ENCODE results near the gene ADAM19. TPM values are rescaled to one million over a fixed set of nuclear protein-coding genes. Genes with fewer than 3 reads are reported as not detected.
A peak's percentile ranks its signal among the peaks of the same experiment; 100 is the strongest.

The ADAM19 gene
- total RNA-seq, 1 donor from 2014 or later, result 41.2 TPM

DNA sequence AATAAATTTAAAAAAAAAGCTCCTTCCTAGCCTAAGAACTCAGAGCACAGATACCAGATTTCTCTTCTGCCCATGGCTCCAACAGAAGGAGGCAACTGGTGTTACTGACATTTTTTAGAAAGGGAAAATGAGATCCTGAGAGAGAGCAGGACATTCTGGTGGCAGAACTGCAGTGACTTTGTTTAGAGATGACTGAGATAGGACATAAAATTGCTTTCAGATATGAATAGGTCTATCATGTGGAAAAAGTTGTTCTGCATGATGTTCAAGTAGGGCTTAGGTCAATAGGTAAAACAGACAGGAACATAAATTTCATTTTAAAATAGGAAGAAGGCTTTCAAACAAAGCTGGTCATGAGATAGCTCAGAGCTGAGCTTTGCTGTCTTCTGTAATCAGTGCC is 66.0 kb downstream of the ADAM19 start:
- TF ChIP-seq CTCF (IDR thresholded peaks at IDR 0.05; ENCODE audit: partially characterized antibody, unreplicated experiment), result no peak
- DNase-seq, result no peak
- Mint-ChIP-seq H3K4me1 (ENCODE audit: low read depth, unreplicated experiment) (peaks cover 16% of the 10 kb centered on the region), H3K27me3 (ENCODE audit: unreplicated experiment) (peaks cover 2% of the 10 kb centered on the region), H3K9me3 (ENCODE audit: unreplicated experiment) (no peaks in the 10 kb centered on the region), H3K36me3 (ENCODE audit: unreplicated experiment) (peaks cover 8% of the 10 kb centered on the region), H3K4me3 (ENCODE audit: unreplicated experiment) (no peak overlapping the region), H3K27ac (ENCODE audit: unreplicated experiment) (no peak overlapping the region)

GRCh38 chr5:157509093-157509492 is 66.5 kb downstream of the ADAM19 start:
- Mint-ChIP-seq H3K4me1 (ENCODE audit: low read depth, unreplicated experiment) (peaks cover 16% of the 10 kb centered on the region), H3K4me3 (ENCODE audit: unreplicated experiment) (peak overlapping the region; percentile 53), H3K9me3 (ENCODE audit: unreplicated experiment) (no peaks in the 10 kb centered on the region), H3K27ac (ENCODE audit: unreplicated experiment) (peak overlapping the region; percentile 90), H3K36me3 (ENCODE audit: unreplicated experiment) (peaks cover 8% of the 10 kb centered on the region), H3K27me3 (ENCODE audit: unreplicated experiment) (peaks cover 2% of the 10 kb centered on the region)
- no peak for TF ChIP-seq CTCF (IDR thresholded peaks at IDR 0.05; ENCODE audit: partially characterized antibody, unreplicated experiment)
- DNase-seq, result no peak

- Mint-ChIP-seq H3K27me3 (ENCODE audit: unreplicated experiment) (peaks cover 2% of the 10 kb centered on the region), H3K4me1 (ENCODE audit: low read depth, unreplicated experiment) (peaks cover 11% of the 10 kb centered on the region), H3K27ac (ENCODE audit: unreplicated experiment) (no peak overlapping the region), H3K36me3 (ENCODE audit: unreplicated experiment) (peaks cover 5% of the 10 kb centered on the region), H3K9me3 (ENCODE audit: unreplicated experiment) (peaks cover 2% of the 10 kb centered on the region), H3K4me3 (ENCODE audit: unreplicated experiment) (no peak overlapping the region)
- no peak for TF ChIP-seq CTCF (IDR thresholded peaks at IDR 0.05; ENCODE audit: partially characterized antibody, unreplicated experiment)
- no peak for DNase-seq
Observed at GRCh38 chr5:157506981-157507780, 68.4 kb downstream of the ADAM19 start.

- Mint-ChIP-seq H3K36me3 (ENCODE audit: unreplicated experiment) (peaks cover 5% of the 10 kb centered on the region), H3K4me3 (ENCODE audit: unreplicated experiment) (no peak overlapping the region)
Observed at GRCh38 chr5:157506066-157506590, 69.4 kb downstream of the ADAM19 start.

More at GRCh38 chr5:157506066-157506590, 69.4 kb downstream of the ADAM19 start:
- H3K27ac Mint-ChIP-seq (ENCODE audit: unreplicated experiment), result no peak overlapping the region
- no peak for DNase-seq
- peaks cover 11% of the 10 kb centered on the region for H3K4me1 Mint-ChIP-seq (ENCODE audit: low read depth, unreplicated experiment)
- H3K27me3 Mint-ChIP-seq (ENCODE audit: unreplicated experiment), result peaks cover 2% of the 10 kb centered on the region
- peaks cover 2% of the 10 kb centered on the region for H3K9me3 Mint-ChIP-seq (ENCODE audit: unreplicated experiment)
- no peak for TF ChIP-seq CTCF (IDR thresholded peaks at IDR 0.05; ENCODE audit: partially characterized antibody, unreplicated experiment)

All from glutamatergic neuron (in vitro differentiated cells).